CD4-positive, alpha-beta T cell treated with Interleukin-12 subunit alpha and Interleukin-12 subunit beta, for 1 hour (primary cell): ENCODE measurements around the gene DCDC1.

Experiments
- DNase-seq: peaks from one replicate; pipeline ENCODE4 v3.0.0-alpha.2; 2020

DCDC1 gene

DNA sequence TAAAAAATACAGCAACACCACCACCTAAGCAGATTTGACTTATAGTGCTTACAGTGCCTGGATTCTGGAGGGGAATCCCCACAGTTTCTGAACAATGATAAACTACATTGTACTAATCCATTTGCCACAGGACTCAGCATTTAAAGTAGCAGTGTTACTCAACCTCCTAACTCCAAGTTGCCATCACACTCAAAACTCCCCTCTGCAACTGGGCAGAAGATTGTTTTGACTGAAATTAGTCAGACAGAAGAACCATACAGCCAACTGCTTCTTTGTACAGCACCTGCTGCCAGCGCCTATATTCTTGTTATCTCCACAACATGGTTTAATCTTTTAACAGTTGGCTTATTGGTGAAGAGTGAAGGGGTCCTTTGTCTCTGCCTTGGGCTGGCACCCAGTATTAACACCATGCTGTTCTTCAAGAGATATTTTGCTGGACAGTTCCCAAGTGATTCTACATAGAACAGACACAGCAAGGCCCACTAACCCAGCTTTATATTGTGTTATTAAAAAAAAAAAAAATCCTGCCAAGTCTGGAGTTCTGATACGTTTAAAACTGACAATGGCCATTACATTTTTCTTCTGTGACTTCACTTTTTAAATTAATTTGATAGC is 273.2 kb downstream of the DCDC1 start:
- DNase-seq = no peak

DNA sequence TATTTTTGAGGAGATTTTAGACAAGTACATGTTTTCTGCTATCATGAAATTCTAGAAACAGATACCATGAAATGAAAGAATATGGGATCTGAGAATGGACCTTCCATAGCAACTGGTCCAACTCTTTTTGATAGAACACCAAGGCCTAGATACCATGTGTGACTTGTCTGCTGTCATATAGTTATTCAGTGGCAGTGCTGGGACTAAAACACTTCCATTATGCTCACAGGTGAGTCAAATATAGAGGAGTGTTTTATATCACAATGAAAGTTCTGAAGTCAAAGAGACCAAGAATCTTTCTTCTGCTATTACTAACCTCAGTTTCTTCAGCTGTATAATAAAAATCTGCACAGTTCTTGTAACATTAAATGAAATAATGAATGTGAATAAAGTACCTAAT is 276.9 kb downstream of the DCDC1 start:
- DNase-seq = no peak

DNA sequence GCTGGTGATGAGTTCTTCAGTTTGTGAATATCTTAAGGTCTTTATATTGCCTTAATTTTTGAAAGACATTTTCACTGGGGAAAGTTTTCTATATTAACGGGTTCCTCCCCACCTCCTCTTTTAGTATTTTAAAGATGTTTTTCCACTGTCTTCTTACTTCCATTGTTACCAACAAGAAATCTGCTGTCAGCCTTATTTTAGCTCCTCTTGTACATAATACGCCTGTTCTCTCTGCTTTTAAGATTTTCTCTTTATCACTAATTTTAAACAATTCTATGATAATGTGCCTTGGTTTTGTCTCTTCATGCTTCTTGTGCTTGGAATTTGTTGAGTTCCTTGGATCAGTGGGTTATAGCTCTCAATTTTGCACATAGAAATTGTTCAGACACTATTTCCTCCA is 280.4 kb downstream of the DCDC1 start:
- no peak for DNase-seq

DNA sequence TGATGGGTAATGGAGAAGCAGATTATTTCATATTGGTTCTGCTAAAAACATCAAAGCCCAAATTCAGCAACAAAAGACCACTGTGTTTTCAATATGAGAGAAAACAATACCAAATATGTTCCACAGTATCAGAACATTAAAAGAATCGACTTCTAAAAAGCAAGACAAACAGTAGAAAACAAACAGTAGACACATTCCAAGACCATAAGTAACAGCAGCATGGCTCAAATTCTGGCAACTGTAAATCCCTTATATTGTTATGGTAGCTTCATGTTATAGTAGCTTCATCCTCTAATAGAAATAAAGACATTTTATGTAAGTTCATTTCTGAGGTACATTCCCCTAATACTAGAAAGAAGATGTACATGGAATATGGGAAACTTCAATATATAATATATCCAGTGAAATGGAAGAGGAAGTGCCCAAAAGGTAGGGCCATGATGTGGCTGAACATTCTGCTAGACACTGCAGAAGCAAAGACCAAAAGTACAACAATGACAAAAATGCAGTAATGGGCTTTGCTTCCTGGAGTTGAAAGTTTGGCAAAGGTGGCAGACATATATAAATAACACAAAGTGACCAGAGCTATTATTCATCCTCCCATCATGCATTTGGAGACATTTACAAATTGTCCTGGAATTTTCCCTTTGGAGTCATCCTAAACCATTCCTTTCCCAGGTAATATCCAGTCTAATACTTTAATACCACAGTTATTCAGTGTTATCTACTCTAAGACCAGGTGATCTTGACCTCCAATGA is 299.9 kb downstream of the DCDC1 start:
- no peak for DNase-seq

DNA sequence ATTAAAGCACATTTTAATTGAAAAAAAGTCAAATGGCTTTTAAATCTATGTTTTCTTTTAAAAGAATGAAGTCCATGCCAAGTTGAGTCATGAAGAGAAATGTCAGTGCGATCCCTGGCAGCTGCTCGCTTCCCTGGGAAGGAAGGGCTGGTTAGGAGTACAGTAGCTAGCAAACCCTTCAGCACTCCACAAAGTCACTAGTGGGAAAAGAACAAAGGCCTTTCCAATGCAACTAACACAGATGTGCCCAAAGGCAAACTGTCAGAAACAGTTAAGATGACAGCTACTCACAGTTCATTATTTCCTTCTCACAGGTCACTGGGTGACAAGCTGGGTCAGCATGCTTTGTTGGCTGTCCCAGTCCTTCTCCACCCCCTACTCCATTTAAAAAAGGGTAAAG is 308.7 kb downstream of the DCDC1 start:
- no peak for DNase-seq

DNA sequence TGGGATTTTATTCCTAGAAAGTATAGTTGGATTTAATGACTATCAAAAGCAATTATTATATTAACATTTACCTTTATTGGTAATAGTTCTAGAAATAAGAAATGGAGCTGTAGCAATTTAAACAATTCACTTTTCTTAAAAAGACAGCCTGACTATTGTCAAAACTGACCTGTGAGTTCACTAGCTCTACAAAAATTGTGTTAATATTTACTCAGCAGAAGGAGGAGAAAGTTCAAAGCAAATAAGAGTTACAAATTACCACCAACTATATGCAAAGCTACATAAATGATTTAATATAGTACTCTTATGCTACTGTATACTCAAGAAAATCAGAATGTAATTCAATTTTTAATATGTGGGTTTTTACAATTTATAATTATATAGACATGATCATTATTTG is 310.0 kb downstream of the DCDC1 start:
- DNase-seq = no peak

DNA sequence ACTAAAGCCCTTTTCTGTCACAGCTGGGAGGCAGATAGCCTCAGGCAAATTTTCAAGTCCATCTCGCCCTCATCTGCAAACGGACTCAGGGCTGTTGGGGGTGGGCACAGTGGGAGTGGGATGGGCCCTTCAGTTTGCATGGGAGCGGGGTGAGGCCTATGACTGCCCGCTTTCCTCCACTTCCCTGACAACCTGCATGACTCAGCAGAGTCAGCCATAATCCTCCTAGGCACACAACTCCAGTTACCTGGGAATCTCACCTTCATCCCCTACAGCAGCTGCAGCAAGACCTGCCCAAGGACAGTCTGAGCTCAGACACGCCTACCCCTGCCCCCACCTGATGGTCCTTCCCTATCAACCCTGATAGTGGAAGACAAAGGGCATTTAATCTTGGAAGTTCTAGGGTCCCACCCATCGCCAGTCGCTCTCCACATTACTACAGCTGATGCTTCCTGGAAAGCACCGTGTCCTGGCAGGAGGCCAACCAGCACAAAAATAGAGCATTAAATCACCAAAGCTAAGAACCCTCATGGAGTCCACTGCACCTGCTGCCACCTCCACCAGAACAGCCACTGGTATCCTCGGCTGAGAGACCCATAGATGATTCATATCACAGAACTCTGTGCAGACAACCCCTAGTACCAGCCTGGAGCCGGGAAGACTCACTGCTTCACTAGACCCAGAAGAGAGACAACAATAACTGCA is 319.3 kb downstream of the DCDC1 start:
- DNase-seq = no peak

DNA sequence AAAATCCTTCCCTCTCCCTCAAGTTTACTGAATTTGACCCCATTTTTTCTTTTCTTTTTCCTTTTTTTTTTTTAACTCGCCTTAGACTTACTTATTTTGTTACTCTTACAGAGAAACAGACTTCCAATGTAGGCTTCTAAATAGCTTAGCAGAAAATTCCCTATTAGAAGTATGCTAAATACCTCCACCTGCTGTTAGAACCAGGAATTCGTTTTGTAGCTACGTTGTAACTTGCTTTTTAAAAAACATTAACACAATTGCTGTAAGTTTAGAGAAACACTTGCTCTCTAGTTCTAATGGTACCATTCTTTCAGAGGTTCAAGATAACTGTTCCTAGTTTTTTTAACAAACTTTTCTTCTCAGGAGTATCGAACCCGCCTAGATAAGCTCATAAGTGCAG is 324.2 kb downstream of the DCDC1 start:
- no peak for DNase-seq

DNA sequence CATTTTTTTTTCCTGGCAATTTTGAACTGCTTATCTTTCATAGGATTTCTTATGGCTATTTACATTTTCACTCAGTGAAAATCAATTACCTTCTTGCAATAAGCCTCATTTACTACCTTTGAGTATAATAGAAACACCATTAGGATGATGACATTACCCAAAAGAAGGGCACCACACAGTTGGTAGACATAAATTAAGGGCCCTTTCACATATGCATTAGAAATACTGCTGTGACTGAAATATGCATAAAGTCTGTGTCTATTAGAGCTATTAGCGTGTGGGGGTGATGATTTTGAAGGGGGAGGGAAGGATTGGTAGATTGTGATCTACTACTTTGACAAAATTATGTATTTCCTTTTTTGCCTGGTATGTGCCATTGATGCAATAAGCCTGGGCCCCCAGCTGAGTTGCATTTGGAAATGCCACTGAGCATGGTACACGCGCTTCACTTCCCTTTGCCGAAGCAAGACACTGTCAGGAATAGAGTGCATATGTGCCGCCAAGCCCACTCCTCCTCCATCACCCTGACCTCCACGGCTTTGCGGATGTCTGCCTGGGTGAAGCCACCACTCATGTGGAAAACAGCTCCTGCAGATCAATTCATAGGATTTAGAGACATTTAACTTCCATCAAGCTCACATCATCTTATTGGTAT is 339.3 kb downstream of the DCDC1 start:
- no peak for DNase-seq

DNA sequence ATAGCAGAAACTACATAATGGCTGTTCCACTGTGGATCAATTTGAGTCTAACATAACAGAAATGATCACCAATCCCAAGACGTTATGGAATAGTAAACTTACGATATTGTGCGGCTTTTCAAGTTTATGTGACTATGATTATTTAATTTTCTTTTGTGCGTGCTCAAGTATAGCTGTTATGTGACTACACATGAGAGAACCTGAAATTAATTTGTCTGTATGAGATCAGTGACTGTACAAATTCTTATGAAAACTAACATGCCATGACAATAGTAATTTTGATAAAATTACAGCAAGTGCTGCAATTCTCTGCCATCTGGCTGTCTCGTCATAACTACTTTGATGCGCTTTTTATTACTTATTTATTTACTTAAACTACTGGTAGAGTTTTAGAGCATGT is 343.2 kb downstream of the DCDC1 start:
- DNase-seq = no peak

DNA sequence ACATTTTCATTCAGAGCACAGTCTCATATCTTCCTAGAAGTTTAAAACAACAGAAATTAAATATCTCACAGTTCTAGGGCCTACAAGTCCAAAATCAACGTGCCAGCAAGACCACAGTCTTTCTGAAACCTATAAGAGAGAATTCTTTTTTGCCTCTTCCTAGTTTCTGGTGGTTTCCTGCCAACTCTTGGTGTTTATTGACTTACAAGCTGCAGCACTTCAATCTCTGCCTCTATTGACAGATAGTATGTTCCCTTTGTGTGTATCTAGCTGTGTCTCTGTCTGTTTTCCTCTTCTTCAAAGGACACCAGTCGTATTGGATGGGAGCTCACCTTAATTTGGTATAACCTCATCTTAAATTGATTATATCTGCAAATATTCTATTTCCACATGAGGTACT is 347.5 kb downstream of the DCDC1 start:
- DNase-seq = no peak

DNA sequence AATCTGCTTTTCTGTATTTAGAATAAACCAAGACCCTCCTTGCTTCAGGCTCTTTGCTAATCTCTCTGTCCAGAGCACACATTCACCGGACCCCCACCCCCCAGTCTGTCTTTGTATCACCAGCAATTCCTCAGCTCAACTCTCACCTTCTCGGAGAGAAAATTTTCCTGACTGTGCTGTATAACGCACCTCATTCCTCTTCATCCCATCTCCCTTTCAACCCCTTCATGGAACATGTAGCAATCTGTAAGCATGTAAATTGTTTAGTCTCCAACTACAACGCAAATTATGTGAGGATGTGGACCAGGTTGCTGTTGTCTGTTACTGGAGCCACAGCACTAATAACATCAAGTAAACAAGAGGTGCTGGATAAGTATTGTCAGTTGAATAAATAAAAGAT is 349.8 kb downstream of the DCDC1 start:
- no peak for DNase-seq

DNA sequence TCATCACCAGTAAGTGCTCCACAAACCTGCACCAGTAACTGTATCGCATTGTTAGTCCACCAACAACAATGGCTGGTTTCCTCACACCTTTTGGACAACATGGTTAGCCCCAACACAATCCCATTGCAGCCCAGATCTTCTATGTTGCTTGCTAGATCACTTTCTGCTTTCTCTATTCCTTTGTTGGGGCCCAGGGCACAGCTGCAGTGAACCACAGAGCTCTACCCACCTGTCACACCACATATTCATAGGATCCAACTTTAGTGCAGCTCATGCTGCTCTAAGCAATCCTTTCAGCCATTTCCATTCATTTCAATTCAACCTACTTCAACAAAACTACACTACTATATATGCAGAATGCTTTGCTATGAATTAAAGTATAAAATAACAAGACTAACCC is 364.3 kb downstream of the DCDC1 start:
- no peak for DNase-seq

DNA sequence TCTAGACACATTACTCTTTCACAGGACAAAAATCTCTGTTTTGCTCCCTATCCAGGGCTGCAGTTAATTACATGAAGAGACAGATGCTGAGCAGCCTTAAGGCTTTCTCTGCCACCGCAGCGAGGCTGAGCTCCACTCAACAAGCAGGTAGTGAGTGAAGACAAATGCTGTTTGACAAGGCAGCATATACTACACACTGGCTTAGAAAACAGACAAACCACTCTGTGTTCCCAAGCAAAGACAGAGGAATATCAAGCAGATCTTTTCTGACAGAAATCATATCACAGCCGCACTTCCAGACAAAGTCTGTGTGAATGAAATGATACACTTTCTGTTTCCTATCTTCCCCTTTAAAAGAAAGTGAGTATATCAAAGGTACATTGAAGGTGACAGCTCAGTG is 368.1 kb downstream of the DCDC1 start:
- DNase-seq = no peak

DNA sequence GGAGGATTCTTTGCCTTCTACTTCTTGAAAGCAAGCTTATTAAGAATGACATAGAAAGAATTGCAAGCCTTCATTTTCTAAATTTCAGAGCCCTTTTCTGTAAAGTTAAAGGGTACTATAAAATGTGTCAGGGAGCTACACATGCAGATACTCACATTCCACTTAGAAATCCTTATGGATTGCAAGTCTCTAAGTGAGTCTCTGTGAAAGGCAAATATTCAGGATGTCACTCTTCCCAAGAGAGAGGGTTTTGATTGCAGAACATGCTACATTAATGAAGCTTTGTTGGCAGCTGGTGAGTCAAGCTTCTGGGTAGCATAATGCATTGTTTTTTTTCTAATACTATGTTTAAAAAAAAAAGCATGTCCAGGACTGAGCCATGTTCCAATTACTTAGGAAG is 369.2 kb downstream of the DCDC1 start:
- DNase-seq = no peak

DNA sequence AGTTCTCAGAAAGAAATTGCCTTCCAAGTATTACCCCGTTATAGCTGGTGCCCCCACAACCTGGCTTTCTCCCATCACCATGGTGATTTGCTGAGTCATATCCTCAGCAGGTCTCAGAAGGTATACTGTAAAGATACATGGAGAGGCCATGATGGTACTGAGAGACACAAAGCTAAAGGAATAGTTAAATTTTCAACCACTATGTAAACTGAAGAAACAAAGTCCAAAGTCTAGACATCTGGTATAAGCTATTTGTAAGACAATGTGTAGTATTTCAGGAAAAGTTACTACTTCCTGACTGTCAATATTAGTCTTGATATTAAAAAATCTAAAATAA is 377.1 kb downstream of the DCDC1 start:
- no peak for DNase-seq

DNA sequence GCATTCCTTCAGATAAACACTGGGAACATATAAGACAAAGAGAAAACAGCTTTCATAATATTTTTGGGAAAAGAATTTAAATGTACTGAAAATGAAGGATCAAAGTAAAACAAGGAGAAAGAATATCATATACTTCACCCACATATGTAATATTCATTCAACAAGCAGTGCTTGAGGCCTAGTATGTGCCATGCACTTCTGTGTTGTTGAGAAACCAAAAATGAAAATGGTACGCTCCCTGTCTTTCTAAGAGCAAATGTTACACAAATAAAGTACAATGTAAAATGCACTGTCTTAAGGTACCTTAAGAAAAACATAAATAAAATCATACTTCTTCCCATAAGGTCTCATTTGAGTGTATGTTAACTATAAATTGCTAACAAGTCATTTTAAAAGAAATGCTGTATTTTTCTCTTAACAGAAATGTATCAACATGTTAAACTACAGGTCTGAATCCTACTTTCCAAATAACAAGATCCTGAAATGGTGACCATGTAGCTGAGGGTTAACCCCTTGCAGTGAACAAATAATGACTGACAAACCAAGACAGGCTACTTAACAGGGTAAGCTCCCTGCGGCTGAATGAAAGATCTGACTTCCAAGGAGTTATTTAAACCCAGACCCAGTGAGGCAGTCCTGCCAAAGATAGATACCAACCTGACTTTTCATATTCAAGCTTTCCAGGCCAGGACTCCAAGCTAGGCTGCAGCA is 377.6 kb downstream of the DCDC1 start:
- DNase-seq = no peak

DNA sequence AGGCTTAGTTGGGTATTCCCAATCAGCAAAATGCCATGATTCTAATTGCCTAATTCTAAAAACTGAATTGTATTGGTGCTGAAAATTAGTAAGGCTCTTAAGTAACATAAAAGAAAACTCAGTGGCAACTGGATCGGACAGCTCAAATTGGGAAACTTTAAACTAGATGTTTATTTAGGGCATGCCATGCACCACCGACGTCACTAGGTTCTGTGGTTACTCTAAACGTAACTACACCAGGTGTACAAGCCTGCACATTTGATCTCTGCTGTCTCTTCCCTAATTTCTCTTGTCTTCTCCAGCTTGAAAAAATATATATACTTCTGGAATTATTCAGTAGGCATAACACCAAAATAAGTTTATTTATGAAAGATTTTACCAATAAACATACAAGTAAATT is 378.2 kb downstream of the DCDC1 start:
- no peak for DNase-seq

DNA sequence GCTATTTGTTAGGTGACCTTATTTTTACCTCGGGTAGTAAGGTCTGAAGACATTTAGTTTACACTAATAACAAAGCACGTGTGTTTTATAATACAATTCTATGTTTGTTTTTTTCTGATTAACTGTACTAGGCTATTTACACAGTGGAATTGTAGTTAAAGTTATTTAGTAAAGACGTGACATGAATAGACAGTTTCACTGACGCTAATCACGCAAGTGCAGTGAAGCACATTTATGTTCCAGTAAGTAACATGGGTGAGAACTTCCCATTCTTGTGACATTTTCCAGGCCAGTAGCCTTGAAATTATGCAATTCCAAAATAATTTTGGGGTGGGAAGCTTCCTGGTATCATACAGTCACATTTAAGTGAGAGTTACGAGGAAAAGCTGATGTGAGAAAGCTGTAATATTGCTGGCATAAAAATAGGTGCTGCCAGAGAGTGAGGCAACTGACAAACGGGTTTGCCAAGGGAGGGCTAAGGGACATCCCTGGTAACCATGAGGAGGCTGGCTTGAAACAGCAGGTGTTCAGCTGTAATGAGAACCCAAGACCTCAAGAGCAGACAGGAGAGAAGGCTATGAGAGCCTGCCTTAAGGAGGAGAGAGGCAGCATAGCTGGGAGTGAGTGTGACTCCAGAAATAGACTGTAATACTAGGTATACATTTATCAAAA is 378.8 kb downstream of the DCDC1 start:
- no peak for DNase-seq

DNA sequence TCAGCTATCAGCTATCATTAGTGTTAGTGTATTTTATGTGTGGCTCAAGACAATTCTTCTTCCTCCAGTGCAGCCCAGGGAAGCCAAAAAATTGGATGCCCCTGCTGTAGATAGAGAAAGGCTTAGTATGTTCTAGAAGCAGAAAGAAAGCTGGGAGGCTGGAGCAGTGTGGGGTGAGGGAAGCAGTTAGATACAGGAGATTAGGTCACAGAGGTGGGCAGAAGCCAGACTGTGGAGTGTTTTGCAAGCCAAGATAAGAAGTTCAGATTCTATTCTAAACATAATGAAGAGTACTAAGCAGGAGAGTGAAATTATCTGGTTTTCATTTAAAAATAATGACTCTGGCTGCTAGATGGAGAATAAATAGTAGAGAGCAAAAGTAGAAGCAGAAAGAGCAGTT is 381.7 kb downstream of the DCDC1 start:
- no peak for DNase-seq

DNA sequence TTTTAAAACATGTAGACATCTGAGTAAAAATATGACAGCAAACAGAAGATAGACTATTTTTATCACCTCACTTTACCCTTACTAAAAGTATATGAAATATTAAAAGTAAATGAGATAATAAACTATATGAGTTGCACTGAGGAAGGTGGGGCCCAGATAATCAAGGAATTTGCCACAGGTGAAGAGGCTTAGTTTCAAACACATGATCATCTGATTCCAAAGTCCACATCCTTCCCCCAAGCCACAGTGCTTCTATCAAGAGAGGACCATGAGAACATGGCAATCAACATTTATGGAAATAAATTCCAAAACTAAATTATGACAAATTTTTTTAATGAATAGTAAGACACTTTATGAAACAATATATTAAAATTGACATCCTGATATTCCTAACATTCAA is 384.0 kb downstream of the DCDC1 start:
- no peak for DNase-seq

DNA sequence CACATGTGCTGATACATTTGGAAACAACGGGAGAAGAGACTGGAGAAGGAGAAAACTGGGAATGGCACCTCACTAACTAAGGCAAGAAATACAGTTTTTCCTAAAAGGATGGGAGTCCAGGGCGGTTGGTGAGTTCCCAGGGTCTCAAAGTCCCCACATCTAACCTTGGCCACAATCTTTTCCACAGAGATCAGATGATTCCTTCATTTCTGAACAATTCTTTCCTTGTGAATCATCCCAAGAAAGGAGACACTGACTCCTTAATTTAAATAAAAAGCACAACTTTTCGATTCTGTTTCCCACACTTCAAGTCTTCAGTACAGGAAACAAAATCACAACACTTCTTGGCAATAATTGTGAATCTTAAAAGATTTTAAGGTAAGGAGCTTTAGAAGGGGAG is 384.7 kb downstream of the DCDC1 start:
- no peak for DNase-seq

DNA sequence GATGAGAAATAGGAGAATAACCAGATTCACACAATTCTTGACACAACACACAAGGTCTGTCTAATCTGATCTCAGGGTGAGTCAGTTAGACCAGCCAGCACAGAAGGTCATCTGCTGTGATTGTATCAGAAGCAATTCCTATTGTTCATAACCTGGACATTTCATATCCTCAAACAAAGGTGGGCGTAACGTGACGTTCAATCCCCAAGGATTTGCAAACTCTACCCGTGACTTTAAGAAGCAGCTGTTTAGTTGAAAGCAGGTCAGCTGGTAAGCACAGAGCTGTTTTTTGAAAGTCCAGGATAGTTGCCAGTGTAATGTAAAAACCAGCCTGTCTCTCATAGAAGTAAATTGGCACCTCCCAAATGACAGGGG is 385.1 kb downstream of the DCDC1 start:
- no peak for DNase-seq
